LNCAP (cell line): ENCODE data around the gene BCAS1.

ENCODE experiments used
- CTCF ChIP-seq: fragments of 450-650 bp; IDR thresholded peaks from 2 replicates; pipeline ENCODE4 v1.5.1; 2017; ENCODE audit warnings: mild to moderate bottlenecking

Gene BCAS1

GRCh38 chr20:54084727-54085388 lies 14.5 kb upstream of the BCAS1 start:
- no peak for TF ChIP-seq CTCF

GRCh38 chr20:54084193-54084592 lies 13.8 kb upstream of the BCAS1 start:
- TF ChIP-seq CTCF: no peak

- TF ChIP-seq CTCF: no peak
Observed at GRCh38 chr20:54083459-54083858, 13.1 kb upstream of the BCAS1 start.

GRCh38 chr20:54082100-54082499 lies 11.7 kb upstream of the BCAS1 start:
- TF ChIP-seq CTCF: no peak

- TF ChIP-seq CTCF: no peak
Observed at GRCh38 chr20:54079652-54080051, 9.3 kb upstream of the BCAS1 start.

- TF ChIP-seq CTCF: no peak
Observed at GRCh38 chr20:54078296-54078984, 8.0 kb upstream of the BCAS1 start.

- no peak for TF ChIP-seq CTCF
Observed at GRCh38 chr20:54076259-54076658, 5.9 kb upstream of the BCAS1 start.

GRCh38 chr20:54075322-54075721 lies 4.9 kb upstream of the BCAS1 start:
- no peak for TF ChIP-seq CTCF
